BJ (cell line): Measurements from ENCODE around the gene PRAMEF12. TPM values are rescaled to one million over a fixed set of nuclear protein-coding genes. Genes with fewer than 3 reads are reported as not detected.

ENCODE experiments used
- CTCF ChIA-PET: fragments of 350-600 bp; formaldehyde crosslinking; extraction: SDS; loops from one replicate; lab custom pipeline; 2021; ENCODE audit warnings: antibody characterized with exemption, inconsistent platforms; lab: Yijun Ruan, JAX
- POLR2A ChIA-PET: fragments of 300-600 bp; sonication (Branson Sonifier 250); formaldehyde crosslinking; extraction: SDS; loops from one replicate; lab custom pipeline; 2021; ENCODE audit warnings: antibody characterized with exemption; lab: Charles Lee
- DNase-seq: peaks from one replicate; pipeline ENCODE4 v3.0.0-alpha.2; 2011; ENCODE audit warnings: low read depth
- H3K27me3 ChIP-seq: 2 replicates; pipeline ENCODE4 v1.6.0; 2011; ENCODE audit warnings: low read length; ENCODE audit not compliant: control insufficient read depth, insufficient read depth
- H3K36me3 ChIP-seq: 2 replicates; pipeline ENCODE4 v1.5.1; 2011; ENCODE audit warnings: low read length; ENCODE audit not compliant: control insufficient read depth, insufficient read depth
- H3K4me3 ChIP-seq: 2 replicates; pipeline ENCODE4 v1.5.1; 2011; ENCODE audit warnings: low read depth, mild to moderate bottlenecking, control low read depth, low read length
- polyA plus RNA-seq: library from polyadenylated mRNA; depleted of rRNA; stranded (reverse); fragments of >200 nt; gene quantifications from 2 replicates; pipeline ENCODE4 v1.2.3, GENCODE V29; 2011
- TF ChIP-seq, protein P1 (sequence below): IDR thresholded peaks from 2 replicates; pipeline ENCODE4 v1.5.1; 2011; ENCODE audit warnings: low read depth, mild to moderate bottlenecking, control low read depth, inconsistent platforms, low read length, moderate library complexity; ENCODE audit not compliant: insufficient read depth

The PRAMEF12 gene
- polyA plus RNA-seq, 1 experiment = not detected

- no peaks in the 10 kb centered on the region for H3K36me3 ChIP-seq
- no peaks in the 10 kb centered on the region for H3K27me3 ChIP-seq
- CTCF ChIA-PET = no interaction called here
- POLR2A ChIA-PET = no interaction called here
- DNase-seq = no peak
- H3K4me3 ChIP-seq = no peak overlapping the region
- TF ChIP-seq, protein P1, sequence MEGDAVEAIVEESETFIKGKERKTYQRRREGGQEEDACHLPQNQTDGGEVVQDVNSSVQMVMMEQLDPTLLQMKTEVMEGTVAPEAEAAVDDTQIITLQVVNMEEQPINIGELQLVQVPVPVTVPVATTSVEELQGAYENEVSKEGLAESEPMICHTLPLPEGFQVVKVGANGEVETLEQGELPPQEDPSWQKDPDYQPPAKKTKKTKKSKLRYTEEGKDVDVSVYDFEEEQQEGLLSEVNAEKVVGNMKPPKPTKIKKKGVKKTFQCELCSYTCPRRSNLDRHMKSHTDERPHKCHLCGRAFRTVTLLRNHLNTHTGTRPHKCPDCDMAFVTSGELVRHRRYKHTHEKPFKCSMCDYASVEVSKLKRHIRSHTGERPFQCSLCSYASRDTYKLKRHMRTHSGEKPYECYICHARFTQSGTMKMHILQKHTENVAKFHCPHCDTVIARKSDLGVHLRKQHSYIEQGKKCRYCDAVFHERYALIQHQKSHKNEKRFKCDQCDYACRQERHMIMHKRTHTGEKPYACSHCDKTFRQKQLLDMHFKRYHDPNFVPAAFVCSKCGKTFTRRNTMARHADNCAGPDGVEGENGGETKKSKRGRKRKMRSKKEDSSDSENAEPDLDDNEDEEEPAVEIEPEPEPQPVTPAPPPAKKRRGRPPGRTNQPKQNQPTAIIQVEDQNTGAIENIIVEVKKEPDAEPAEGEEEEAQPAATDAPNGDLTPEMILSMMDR = no peak
These were observed 11.8 kb upstream of the PRAMEF12 start for GRCh38 chr1:12761781-12762180.

DNA sequence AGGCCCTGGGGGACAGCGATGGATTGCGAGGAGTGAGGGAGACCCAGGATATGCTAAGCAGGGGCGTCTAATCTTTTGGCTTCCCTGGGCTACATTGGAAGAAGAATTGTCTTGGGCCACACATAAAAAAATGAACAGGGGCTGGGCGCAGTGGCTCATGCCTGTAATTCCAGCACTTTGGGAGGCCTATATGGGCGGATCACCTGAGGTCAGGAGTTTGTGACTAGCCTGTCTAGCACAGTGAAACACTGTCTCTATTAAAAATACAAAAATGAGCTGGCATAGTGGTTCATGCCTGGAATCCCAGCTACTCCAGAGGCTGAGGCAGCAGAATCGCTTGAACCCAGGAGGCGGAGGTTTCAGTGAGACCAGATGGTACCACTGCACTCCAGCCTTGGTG is 10.8 kb upstream of the PRAMEF12 start:
- ChIA-PET CTCF (interaction anchor here (1.1 kb wide), 1 partner anchor 206 kb away, joined by 3 read pairs; no protein-coding TSS in a partner anchor), POLR2A (no interaction called here)
- Histone ChIP-seq H3K36me3 (no peaks in the 10 kb centered on the region), H3K4me3 (no peak overlapping the region), H3K27me3 (no peaks in the 10 kb centered on the region)
- no peak for DNase-seq
- TF ChIP-seq, protein P1 = no peak

- no peaks in the 10 kb centered on the region for H3K27me3 ChIP-seq
- H3K4me3 ChIP-seq = no peak overlapping the region
- CTCF ChIA-PET = interaction anchor here (1.1 kb wide), 1 partner anchor 207 kb away, joined by 3 read pairs; no protein-coding TSS in a partner anchor
- no peaks in the 10 kb centered on the region for H3K36me3 ChIP-seq
- TF ChIP-seq, protein P1 = no peak
- DNase-seq = no peak
- POLR2A ChIA-PET = no interaction called here
These were observed 10.1 kb upstream of the PRAMEF12 start for GRCh38 chr1:12763479-12763878.

DNA sequence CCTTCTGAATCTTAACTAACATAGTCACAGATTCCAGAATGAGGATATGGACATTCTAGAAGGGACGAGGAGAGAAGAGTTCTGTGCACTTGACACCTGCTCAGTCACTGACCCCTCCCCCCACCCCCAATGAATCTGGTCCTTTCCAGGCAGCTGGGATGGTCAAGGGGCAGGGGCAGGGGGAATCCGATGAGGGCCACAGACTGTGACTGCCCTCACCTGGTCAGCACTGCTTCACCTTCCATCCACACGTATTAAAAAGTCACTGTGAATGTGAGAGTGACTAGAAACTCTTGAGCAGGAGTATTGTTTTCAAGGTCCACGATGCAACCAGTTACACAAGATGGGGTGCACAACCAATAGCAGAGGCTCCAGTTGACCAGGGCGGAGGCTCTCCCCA is 9.5 kb upstream of the PRAMEF12 start:
- H3K36me3 ChIP-seq = no peaks in the 10 kb centered on the region
- POLR2A ChIA-PET = no interaction called here
- DNase-seq = no peak
- H3K27me3 ChIP-seq = no peaks in the 10 kb centered on the region
- TF ChIP-seq, protein P1 = no peak
- CTCF ChIA-PET = interaction anchor here (0.8 kb wide), 1 partner anchor 639 kb away, joined by 3 read pairs; no protein-coding TSS in a partner anchor
- no peak overlapping the region for H3K4me3 ChIP-seq

DNA sequence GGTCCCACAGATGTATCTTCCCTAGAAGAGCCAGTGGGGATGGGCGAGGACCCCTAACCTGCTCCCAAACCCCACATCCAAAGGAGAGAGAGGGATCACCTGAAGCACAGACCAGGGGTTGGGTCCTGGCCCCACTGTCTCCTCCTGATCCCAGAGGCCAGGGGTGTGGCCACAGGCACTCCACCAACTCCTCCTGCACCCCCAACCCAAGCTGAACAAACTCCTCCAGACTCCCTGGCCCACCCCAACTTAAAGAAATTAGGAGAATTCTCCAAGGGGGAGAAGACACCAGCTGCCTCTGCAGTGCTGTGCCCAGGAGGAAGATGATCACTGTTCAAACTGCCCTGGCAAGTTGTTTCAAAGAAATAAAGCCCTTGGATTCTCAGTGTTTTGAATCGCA is 4.5 kb upstream of the PRAMEF12 start:
- H3K4me3 ChIP-seq = no peak overlapping the region
- no peaks in the 10 kb centered on the region for H3K36me3 ChIP-seq
- no peaks in the 10 kb centered on the region for H3K27me3 ChIP-seq
- ChIA-PET POLR2A (no interaction called here), CTCF (no interaction called here)
- DNase-seq = no peak
- TF ChIP-seq, protein P1 = no peak
